ENCODE measurements around the gene GPR135. TPM values are rescaled to one million over a fixed set of nuclear protein-coding genes. Genes with fewer than 3 reads are reported as not detected.

The GPR135 gene
- total RNA-seq, 1 donor from 2014 or later: 2.2 TPM

- Histone ChIP-seq H3K27ac (replicated peaks) (peak overlapping the region; percentile 11), H3K4me3 (no peak overlapping the region), H3K4me1 (peaks cover 56% of the 10 kb centered on the region), H3K9me3 (replicated peaks) (no peaks in the 10 kb centered on the region), H3K36me3 (no peaks in the 10 kb centered on the region), H3K27me3 (ENCODE audit: low read depth) (no peaks in the 10 kb centered on the region)
- intact Hi-C loops (cut with micrococcal nuclease): loop anchor here (10.0 kb wide), 1 partner anchor 47 kb away; no protein-coding TSS in a partner anchor
- TF ChIP-seq, protein P1, sequence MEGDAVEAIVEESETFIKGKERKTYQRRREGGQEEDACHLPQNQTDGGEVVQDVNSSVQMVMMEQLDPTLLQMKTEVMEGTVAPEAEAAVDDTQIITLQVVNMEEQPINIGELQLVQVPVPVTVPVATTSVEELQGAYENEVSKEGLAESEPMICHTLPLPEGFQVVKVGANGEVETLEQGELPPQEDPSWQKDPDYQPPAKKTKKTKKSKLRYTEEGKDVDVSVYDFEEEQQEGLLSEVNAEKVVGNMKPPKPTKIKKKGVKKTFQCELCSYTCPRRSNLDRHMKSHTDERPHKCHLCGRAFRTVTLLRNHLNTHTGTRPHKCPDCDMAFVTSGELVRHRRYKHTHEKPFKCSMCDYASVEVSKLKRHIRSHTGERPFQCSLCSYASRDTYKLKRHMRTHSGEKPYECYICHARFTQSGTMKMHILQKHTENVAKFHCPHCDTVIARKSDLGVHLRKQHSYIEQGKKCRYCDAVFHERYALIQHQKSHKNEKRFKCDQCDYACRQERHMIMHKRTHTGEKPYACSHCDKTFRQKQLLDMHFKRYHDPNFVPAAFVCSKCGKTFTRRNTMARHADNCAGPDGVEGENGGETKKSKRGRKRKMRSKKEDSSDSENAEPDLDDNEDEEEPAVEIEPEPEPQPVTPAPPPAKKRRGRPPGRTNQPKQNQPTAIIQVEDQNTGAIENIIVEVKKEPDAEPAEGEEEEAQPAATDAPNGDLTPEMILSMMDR (IDR thresholded peaks at IDR 0.05; ENCODE audit: borderline replicate concordance): peak; percentile 41
- no peak for DNase-seq
Observed at GRCh38 chr14:59422069-59422881, 42.9 kb downstream of the GPR135 start.

DNA sequence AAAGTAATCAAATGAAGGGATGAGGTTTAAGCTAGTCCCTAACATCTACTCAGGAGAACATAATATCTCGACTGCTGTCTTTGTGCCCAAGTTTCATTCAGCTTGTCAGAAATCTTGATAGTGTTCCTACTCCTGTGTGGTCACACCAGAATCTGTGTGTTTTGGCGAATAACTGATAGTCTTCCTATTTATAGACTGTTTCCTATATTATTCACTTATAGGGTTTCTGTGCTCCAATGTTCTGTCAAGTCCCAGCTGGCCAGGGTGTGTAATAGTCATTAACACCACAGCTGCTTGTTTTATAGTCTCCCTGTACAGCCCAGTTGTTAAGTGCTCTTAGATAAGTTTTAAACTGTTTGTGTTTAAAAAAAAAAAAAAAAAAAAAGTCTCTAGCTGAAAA, 45.9 kb downstream of the GPR135 start:
- intact Hi-C loops (cut with micrococcal nuclease): no loop called here
- peaks cover 27% of the 10 kb centered on the region for H3K4me1 ChIP-seq
- no peaks in the 10 kb centered on the region for H3K36me3 ChIP-seq
- H3K27ac ChIP-seq (replicated peaks): peak overlapping the region; percentile 39
- H3K27me3 ChIP-seq (ENCODE audit: low read depth): no peaks in the 10 kb centered on the region
- no peak for DNase-seq
- H3K9me3 ChIP-seq (replicated peaks): no peaks in the 10 kb centered on the region
- no peak overlapping the region for H3K4me3 ChIP-seq
- TF ChIP-seq, protein P1 (IDR thresholded peaks at IDR 0.05; ENCODE audit: borderline replicate concordance): no peak

DNA sequence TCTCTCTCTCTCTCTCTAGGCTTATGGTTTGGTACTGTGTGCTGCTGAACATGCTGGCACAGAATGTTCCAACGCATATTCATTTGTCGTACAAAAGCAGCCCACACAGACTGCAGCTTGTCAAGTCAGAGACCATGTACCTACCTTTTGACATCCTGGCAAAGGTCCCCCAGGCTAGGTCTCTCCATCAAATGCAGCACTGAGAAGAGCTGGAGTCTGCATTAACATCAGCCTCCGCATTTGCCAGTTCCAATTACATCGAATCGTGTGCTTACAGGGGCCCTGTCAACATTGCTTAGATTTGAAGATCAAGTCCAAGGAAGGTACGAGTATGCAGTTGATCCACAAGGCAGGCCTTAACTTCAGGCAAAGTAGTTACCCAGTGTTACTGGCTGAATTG, 47.9 kb downstream of the GPR135 start:
- H3K4me1 ChIP-seq: peaks cover 15% of the 10 kb centered on the region
- no peaks in the 10 kb centered on the region for H3K9me3 ChIP-seq (replicated peaks)
- H3K36me3 ChIP-seq: no peaks in the 10 kb centered on the region
- DNase-seq: no peak
- TF ChIP-seq, protein P1 (IDR thresholded peaks at IDR 0.05; ENCODE audit: borderline replicate concordance): no peak
- H3K27ac ChIP-seq (replicated peaks): no peak overlapping the region
- H3K27me3 ChIP-seq (ENCODE audit: low read depth): no peaks in the 10 kb centered on the region
- H3K4me3 ChIP-seq: no peak overlapping the region
- intact Hi-C loops (cut with micrococcal nuclease): no loop called here

DNA sequence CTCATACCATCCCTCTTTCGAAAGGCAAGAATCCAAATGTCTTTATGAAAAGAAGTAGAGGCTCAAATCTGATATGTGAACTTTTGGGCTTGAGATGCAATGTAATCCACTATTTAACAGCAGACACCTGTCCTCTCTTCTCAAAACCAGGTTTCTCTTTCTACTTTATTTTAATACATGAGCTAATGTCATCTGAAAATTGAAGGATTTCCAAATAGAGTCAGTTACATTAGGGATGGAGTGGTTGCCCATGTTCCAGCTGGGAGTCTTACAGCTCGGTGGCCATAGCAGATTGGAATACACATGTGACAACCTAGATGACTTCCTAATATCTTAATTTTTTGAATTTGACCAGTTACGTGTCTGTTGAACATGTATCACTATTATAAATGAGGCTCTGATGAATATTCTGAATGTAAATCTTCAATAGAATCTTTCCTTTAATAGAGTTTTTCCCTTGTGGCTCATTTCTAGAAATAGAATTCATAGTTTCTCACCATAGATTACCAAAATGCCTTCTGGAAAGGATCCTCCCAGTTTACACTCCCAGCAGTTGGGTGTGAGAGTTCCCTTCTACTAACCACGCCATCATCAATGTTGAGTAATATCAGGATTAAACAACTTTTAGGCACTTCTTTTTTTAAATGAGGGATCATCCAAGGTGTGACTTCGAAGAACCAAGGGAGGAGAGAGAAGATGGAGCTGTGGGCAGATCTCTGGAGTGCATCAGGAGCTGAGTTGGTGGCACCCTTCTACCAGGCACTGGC, 49.2 kb downstream of the GPR135 start:
- no peak for DNase-seq
- Histone ChIP-seq H3K36me3 (no peaks in the 10 kb centered on the region), H3K9me3 (replicated peaks) (no peaks in the 10 kb centered on the region), H3K4me3 (no peak overlapping the region), H3K27me3 (ENCODE audit: low read depth) (no peaks in the 10 kb centered on the region), H3K27ac (replicated peaks) (no peak overlapping the region), H3K4me1 (peaks cover 10% of the 10 kb centered on the region)
- TF ChIP-seq, protein P1 (IDR thresholded peaks at IDR 0.05; ENCODE audit: borderline replicate concordance): no peak
- intact Hi-C loops (cut with micrococcal nuclease): no loop called here

Other genes with a start within 250 kb of the GPR135 start
- gene L3HYPDH, start 19.0 kb upstream of the GPR135 start, total RNA-seq: 9.1 TPM
- 23.5 TPM for gene JKAMP, start 19.1 kb upstream of the GPR135 start, total RNA-seq
- not detected for gene CCDC175, start 111.4 kb upstream of the GPR135 start, total RNA-seq

Data from left ventricle myocardium inferior (tissue), 1 donor.